ENCODE measurements around the gene HPRT1.
"Not testable (repeated sequence)": the region's sequence is repeated elsewhere in the genome, so short reads cannot be mapped to it uniquely, and the experiment has no call there.

The HPRT1 gene

DNA sequence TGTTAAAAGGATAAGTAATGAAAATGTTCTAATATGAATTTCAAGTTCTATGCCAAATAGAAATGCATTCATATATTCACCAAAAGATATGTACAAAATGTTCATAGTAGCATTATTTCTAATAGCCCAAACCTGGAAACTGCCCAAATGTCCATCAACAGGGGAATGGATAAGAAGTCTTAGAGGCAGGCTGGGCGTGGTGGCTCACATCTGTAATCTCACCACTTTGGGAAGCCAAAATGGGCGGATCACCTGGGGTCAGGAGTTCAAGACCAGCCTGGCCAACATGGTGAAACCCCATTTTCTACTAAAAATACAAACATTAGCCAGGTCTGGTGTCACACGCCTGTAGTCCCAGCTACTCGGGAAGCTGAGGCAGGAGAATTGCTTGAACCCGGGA, 2.3 kb upstream of the HPRT1 start:
- Mint-ChIP-seq H3K4me1 (ENCODE audit: low read depth) (peaks cover 9% of the 10 kb centered on the region), H3K36me3 (ENCODE audit: low read depth) (no peaks in the 10 kb centered on the region), H3K4me3 (no peak overlapping the region), H3K27me3 (ENCODE audit: low read depth) (no peaks in the 10 kb centered on the region), H3K27ac (no peak overlapping the region), H3K9me3 (no peaks in the 10 kb centered on the region)
- DNase-seq (ENCODE audit: low spot score), result no peak

DNA sequence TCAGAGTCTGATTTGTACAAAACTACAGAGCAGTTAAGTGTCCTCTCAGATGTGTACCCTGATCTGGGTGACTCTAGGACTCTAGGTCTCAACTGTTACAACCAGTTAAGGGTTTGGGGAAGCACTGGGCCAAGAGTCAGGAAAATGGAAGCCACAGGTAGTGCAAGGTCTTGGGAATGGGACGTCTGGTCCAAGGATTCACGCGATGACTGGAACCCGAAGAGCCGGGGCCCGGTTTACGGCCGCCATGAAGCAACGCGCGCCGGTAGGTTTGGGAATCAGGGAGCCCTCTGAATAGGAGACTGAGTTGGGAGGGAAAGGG, 321 bp upstream of the HPRT1 start:
- Mint-ChIP-seq H3K9me3 (no peaks in the 10 kb centered on the region), H3K4me3 (peak overlapping the region; percentile 85), H3K27me3 (ENCODE audit: low read depth) (no peaks in the 10 kb centered on the region), H3K36me3 (ENCODE audit: low read depth) (no peaks in the 10 kb centered on the region), H3K4me1 (ENCODE audit: low read depth) (peaks cover 18% of the 10 kb centered on the region), H3K27ac (peak overlapping the region; percentile 83)
- DNase-seq (ENCODE audit: low spot score), result no peak

DNA sequence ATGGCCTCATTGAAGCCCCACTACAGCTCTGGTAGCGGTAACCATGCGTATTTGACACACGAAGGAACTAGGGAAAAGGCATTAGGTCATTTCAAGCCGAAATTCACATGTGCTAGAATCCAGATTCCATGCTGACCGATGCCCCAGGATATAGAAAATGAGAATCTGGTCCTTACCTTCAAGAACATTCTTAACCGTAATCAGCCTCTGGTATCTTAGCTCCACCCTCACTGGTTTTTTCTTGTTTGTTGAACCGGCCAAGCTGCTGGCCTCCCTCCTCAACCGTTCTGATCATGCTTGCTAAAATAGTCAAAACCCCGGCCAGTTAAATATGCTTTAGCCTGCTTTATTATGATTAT, 876 bp downstream of the HPRT1 start:
- no peak for DNase-seq (ENCODE audit: low spot score)
- Mint-ChIP-seq H3K27me3 (ENCODE audit: low read depth) (no peaks in the 10 kb centered on the region), H3K9me3 (no peaks in the 10 kb centered on the region), H3K4me1 (ENCODE audit: low read depth) (peaks cover 22% of the 10 kb centered on the region), H3K27ac (peak overlapping the region; percentile 92), H3K36me3 (ENCODE audit: low read depth) (no peaks in the 10 kb centered on the region), H3K4me3 (peak overlapping the region; percentile 91)

GRCh38 chrX:134461437-134461836, 1.5 kb downstream of the HPRT1 start:
- peak overlapping the region; percentile 91 for H3K4me3 Mint-ChIP-seq
- peaks cover 23% of the 10 kb centered on the region for H3K4me1 Mint-ChIP-seq (ENCODE audit: low read depth)
- H3K27ac Mint-ChIP-seq, result peak overlapping the region; percentile 92
- no peaks in the 10 kb centered on the region for H3K27me3 Mint-ChIP-seq (ENCODE audit: low read depth)
- no peaks in the 10 kb centered on the region for H3K36me3 Mint-ChIP-seq (ENCODE audit: low read depth)
- H3K9me3 Mint-ChIP-seq, result no peaks in the 10 kb centered on the region
- DNase-seq (ENCODE audit: low spot score), result no peak

- DNase-seq (ENCODE audit: low spot score), result no peak
- no peak overlapping the region for H3K4me3 Mint-ChIP-seq
These were observed 3.0 kb downstream of the HPRT1 start for GRCh38 chrX:134462927-134463326.

GRCh38 chrX:134464453-134464852, 4.5 kb downstream of the HPRT1 start:
- H3K27ac Mint-ChIP-seq; H3K27me3 Mint-ChIP-seq (ENCODE audit: low read depth); H3K36me3 Mint-ChIP-seq (ENCODE audit: low read depth); H3K4me3 Mint-ChIP-seq; DNase-seq (ENCODE audit: low spot score); H3K9me3 Mint-ChIP-seq: not testable (repeated sequence)
- peaks cover 25% of the 10 kb centered on the region for H3K4me1 Mint-ChIP-seq (ENCODE audit: low read depth)

More at GRCh38 chrX:134462927-134463326, 3.0 kb downstream of the HPRT1 start:
- Mint-ChIP-seq H3K27ac (no peak overlapping the region), H3K4me1 (ENCODE audit: low read depth) (peaks cover 20% of the 10 kb centered on the region), H3K27me3 (ENCODE audit: low read depth) (no peaks in the 10 kb centered on the region), H3K36me3 (ENCODE audit: low read depth) (no peaks in the 10 kb centered on the region), H3K9me3 (no peaks in the 10 kb centered on the region)

DNA sequence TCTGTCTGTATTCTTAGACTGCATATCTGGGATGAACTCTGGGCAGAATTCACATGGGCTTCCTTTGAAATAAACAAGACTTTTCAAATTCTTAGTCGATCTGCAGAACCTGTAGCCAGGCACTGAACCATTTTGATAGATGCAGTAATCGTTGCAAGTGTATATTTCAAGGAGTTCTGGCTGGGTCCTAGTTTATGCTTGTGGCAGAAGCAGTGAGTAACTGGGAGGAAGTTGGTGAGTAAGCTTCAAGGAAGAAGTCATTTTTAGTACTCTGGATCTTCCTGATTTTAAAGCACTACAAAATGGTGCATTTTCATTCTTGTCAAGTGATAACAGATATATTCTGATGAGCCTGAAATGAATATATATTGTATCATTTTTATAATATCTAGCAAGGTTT, 9.5 kb downstream of the HPRT1 start:
- Mint-ChIP-seq H3K27ac (no peak overlapping the region), H3K9me3 (no peaks in the 10 kb centered on the region)
- no peak for DNase-seq (ENCODE audit: low spot score)

GRCh38 chrX:134470013-134470412, 10.0 kb downstream of the HPRT1 start:
- no peak for DNase-seq (ENCODE audit: low spot score)
- Mint-ChIP-seq H3K27ac (no peak overlapping the region), H3K36me3 (ENCODE audit: low read depth) (peaks cover 6% of the 10 kb centered on the region), H3K4me1 (ENCODE audit: low read depth) (peaks cover 13% of the 10 kb centered on the region), H3K9me3 (no peaks in the 10 kb centered on the region), H3K4me3 (no peak overlapping the region), H3K27me3 (ENCODE audit: low read depth) (no peaks in the 10 kb centered on the region)

More for the DNA sequence above, 9.5 kb downstream of the HPRT1 start:
- Mint-ChIP-seq H3K4me3 (no peak overlapping the region), H3K4me1 (ENCODE audit: low read depth) (peaks cover 13% of the 10 kb centered on the region), H3K36me3 (ENCODE audit: low read depth) (peaks cover 6% of the 10 kb centered on the region), H3K27me3 (ENCODE audit: low read depth) (no peaks in the 10 kb centered on the region)

- H3K27ac Mint-ChIP-seq, result no peak overlapping the region
- peaks cover 14% of the 10 kb centered on the region for H3K36me3 Mint-ChIP-seq (ENCODE audit: low read depth)
These were observed 12.1 kb downstream of the HPRT1 start for GRCh38 chrX:134472041-134472440.

GRCh38 chrX:134476284-134476683, 16.3 kb downstream of the HPRT1 start:
- Mint-ChIP-seq H3K9me3 (no peaks in the 10 kb centered on the region), H3K36me3 (ENCODE audit: low read depth) (peaks cover 12% of the 10 kb centered on the region), H3K27ac (no peak overlapping the region), H3K27me3 (ENCODE audit: low read depth) (no peaks in the 10 kb centered on the region), H3K4me1 (ENCODE audit: low read depth) (peaks cover 2% of the 10 kb centered on the region), H3K4me3 (no peak overlapping the region)
- no peak for DNase-seq (ENCODE audit: low spot score)

More at GRCh38 chrX:134472041-134472440, 12.1 kb downstream of the HPRT1 start:
- H3K4me3 Mint-ChIP-seq, result no peak overlapping the region
- DNase-seq (ENCODE audit: low spot score), result no peak
- peaks cover 9% of the 10 kb centered on the region for H3K4me1 Mint-ChIP-seq (ENCODE audit: low read depth)
- no peaks in the 10 kb centered on the region for H3K9me3 Mint-ChIP-seq
- no peaks in the 10 kb centered on the region for H3K27me3 Mint-ChIP-seq (ENCODE audit: low read depth)

DNA sequence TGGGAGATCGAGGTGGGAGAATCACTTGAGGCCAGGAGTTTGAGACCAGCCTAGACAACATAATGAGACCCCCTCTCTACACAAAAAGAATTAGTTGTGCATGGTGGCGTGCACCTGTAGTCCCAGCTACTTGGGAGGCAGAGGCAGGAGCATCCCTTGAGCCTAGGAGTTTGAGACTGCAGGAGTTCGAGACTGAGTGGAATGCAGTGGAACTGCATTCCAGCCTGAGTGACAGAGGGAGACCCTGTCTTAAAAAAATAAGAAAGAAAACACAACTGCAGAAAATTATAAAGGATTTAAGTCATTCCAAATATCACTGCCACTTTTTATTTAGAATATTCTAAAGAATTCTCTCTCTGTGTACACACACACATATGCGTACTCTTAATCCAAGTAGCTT, 18.4 kb downstream of the HPRT1 start:
- no peak for DNase-seq (ENCODE audit: low spot score)
- Mint-ChIP-seq H3K27ac (no peak overlapping the region), H3K27me3 (ENCODE audit: low read depth) (no peaks in the 10 kb centered on the region), H3K4me1 (ENCODE audit: low read depth) (no peaks in the 10 kb centered on the region), H3K9me3 (no peaks in the 10 kb centered on the region), H3K4me3 (no peak overlapping the region), H3K36me3 (ENCODE audit: low read depth) (peaks cover 12% of the 10 kb centered on the region)

DNA sequence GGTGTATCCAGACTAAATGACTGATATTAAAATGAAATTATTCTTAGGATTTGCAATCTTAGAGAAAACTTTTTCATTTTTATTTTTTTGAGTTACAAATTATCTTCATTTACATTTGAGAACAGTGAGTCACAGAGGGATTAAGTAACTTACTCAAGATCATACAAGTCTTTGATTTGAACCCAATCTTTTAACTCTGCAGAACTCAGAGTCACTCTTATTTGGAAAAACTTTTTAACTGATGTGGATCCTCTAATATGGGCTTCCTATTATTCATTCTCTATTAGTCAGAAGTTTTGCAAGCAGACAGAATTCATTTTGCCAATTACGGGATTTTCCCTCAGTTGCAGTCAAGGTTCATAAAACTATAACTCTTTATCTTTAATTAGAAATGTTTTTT, 20.1 kb downstream of the HPRT1 start:
- Mint-ChIP-seq H3K27me3 (ENCODE audit: low read depth) (no peaks in the 10 kb centered on the region), H3K36me3 (ENCODE audit: low read depth) (peaks cover 8% of the 10 kb centered on the region)
- no peak for DNase-seq (ENCODE audit: low spot score)

GRCh38 chrX:134481339-134481738, 21.4 kb downstream of the HPRT1 start:
- Mint-ChIP-seq H3K36me3 (ENCODE audit: low read depth) (peaks cover 2% of the 10 kb centered on the region), H3K27ac (no peak overlapping the region), H3K4me3 (no peak overlapping the region), H3K27me3 (ENCODE audit: low read depth) (no peaks in the 10 kb centered on the region), H3K9me3 (no peaks in the 10 kb centered on the region), H3K4me1 (ENCODE audit: low read depth) (no peaks in the 10 kb centered on the region)
- DNase-seq (ENCODE audit: low spot score), result no peak

More for the DNA sequence above, 20.1 kb downstream of the HPRT1 start:
- Mint-ChIP-seq H3K9me3 (no peaks in the 10 kb centered on the region), H3K27ac (no peak overlapping the region), H3K4me1 (ENCODE audit: low read depth) (no peaks in the 10 kb centered on the region), H3K4me3 (no peak overlapping the region)

DNA sequence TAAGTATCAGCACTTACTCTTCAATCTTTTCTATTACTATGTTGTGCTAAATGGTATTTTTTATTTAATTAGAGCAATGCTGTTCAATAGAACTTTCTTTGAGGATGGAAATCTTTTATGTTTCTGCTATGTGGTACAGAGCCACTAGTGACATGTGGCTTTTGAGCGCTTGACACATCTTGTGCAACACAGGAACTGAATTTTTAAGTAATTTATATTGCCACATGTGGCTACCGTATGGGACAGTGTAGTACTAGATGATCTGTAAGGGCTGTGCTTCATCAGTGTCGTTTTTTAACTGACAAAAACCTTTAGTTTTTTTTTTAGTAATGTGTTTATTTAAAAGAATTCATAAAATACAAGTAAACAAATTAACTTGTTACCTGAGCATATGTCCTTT, 22.4 kb downstream of the HPRT1 start:
- peaks cover 2% of the 10 kb centered on the region for H3K36me3 Mint-ChIP-seq (ENCODE audit: low read depth)
- DNase-seq (ENCODE audit: low spot score), result no peak
- H3K4me3 Mint-ChIP-seq, result no peak overlapping the region
- no peaks in the 10 kb centered on the region for H3K4me1 Mint-ChIP-seq (ENCODE audit: low read depth)
- no peaks in the 10 kb centered on the region for H3K27me3 Mint-ChIP-seq (ENCODE audit: low read depth)
- H3K27ac Mint-ChIP-seq, result no peak overlapping the region
- no peaks in the 10 kb centered on the region for H3K9me3 Mint-ChIP-seq

- Mint-ChIP-seq H3K9me3 (no peaks in the 10 kb centered on the region), H3K36me3 (ENCODE audit: low read depth) (peaks cover 2% of the 10 kb centered on the region)
- DNase-seq (ENCODE audit: low spot score), result no peak
These were observed 24.1 kb downstream of the HPRT1 start for GRCh38 chrX:134484039-134484438.

More at GRCh38 chrX:134484039-134484438, 24.1 kb downstream of the HPRT1 start:
- Mint-ChIP-seq H3K4me3 (no peak overlapping the region), H3K4me1 (ENCODE audit: low read depth) (no peaks in the 10 kb centered on the region), H3K27me3 (ENCODE audit: low read depth) (no peaks in the 10 kb centered on the region), H3K27ac (no peak overlapping the region)
